Cardiac atrium fibroblast (primary cell): ENCODE measurements around the gene CKAP5. TPM values are rescaled to one million over a fixed set of nuclear protein-coding genes. Genes with fewer than 3 reads are reported as not detected.

Experiments used
- total RNA-seq: library from RNA; depleted of rRNA; stranded (reverse); fragments of >200 nt; gene quantifications from 2 replicates; pipeline ENCODE4 v1.2.3, GENCODE V29; 2015

CKAP5 gene
- 34.5 and 37.4 TPM in 2 replicates for total RNA-seq

GRCh38 chr11:46845740-46846509 is at the start of gene CKAP5:
TSS of gene CKAP5 (minus strand) at chr11:46846280. CDS start at chr11:46821231, 25,049 bp downstream.

GRCh38 chr11:46719048-46719542 is 127.0 kb downstream of the CKAP5 start, which contains the start of gene F2:
TSS of gene F2 (plus strand) at chr11:46719213. CDS start at chr11:46719236, 23 bp downstream.

DNA sequence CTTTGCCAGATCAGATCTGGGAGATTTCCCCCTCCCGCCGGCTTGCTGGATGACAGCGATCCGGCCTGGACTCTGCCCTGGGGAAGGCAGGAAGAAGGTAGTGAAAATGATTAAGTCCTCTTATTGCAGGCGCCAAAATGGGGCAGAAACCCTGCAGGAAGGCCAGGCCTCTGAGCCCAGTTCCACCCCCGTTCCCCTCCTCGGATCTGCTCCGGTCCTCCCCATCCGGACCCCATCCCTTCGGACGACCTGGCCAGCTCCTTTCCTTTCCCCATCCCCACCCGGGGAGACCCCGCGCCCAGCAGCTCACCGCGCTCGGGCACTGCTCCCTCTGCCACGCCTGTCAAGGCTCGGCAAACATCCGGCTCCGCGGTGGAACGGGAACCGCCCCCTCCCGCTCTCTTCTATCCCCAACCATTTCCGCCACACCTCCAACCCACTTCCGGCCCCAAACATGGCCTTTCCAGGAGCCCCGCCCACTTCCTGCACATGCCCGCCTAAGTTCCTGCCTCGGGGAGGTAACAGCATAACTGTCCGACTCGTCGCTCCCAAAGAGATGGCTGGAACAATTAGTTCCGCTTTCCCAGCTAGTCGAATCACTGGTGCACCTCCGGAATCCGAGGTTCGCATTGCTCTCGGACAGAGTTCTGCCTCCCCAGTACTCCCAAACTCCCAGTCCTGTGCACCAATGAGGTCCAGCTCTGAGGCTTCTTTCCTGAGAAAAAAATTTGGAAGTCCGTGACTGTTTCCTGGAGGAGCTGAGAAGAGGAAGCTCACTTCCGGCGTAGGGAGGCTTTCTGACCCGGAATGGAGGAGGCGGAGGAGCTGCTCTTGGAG is 145.6 kb downstream of the CKAP5 start, which contains the start of the genes ARHGAP1 and ZNF408:
ARHGAP1 (minus strand) TSS at position 379 of the 837 bp plus-strand sequence. CDS start 4,512 bp downstream, outside the sequence.
ZNF408 (plus strand) TSS at position 791 of the 837 bp plus-strand sequence; CDS start at position 808, 17 bp downstream.

Other genes with a start within 250 kb of the CKAP5 start
- gene HARBI1, start 229.1 kb downstream of the CKAP5 start, total RNA-seq: 2.9 and 5.7 TPM in 2 replicates
- 92.6 and 116 TPM in 2 replicates for gene ATG13, start 228.7 kb downstream of the CKAP5 start, total RNA-seq
- gene ARHGAP1, start 145.7 kb downstream of the CKAP5 start, total RNA-seq: 39.9 and 50.1 TPM in 2 replicates
- gene ZNF408, start 145.2 kb downstream of the CKAP5 start, total RNA-seq: 12.5 and 19.0 TPM in 2 replicates
- not detected in 2 replicates for gene F2, start 127.1 kb downstream of the CKAP5 start, total RNA-seq
- gene LRP4, start 72.3 kb upstream of the CKAP5 start, total RNA-seq: 0.72 and 1.5 TPM in 2 replicates
- gene CSTPP1, start 90.5 kb upstream of the CKAP5 start, total RNA-seq: 11.3 and 27.8 TPM in 2 replicates